Stimulated activated CD8-positive, alpha-beta memory T cell treated with anti-CD3 and anti-CD28 coated beads, Interleukin-7, amount 100 ng/mL, for 48 hours (primary cell): ENCODE data around the gene AKR1C8.
"Not testable (repeated sequence)": the region's sequence is repeated elsewhere in the genome, so short reads cannot be mapped to it uniquely, and the experiment has no call there.

ENCODE experiments used
- DNase-seq, 2 donors: peaks; one replicate each; pipeline ENCODE4 v3.0.0-alpha.2; 2020; ENCODE audit warnings: low read depth in 1 of 2; ENCODE audit errors: extremely low read depth in 1 of 2

Gene AKR1C8

GRCh38 chr10:5184987-5185775, at the start of gene AKR1C8:
Gene AKR1C8, minus strand, starts transcription at chr10:5185150. Its CDS starts 46 bp downstream, at chr10:5185104.
- DNase-seq = no peak

- no peak for DNase-seq
Measured at GRCh38 chr10:5234106-5234860, 49.3 kb upstream of the AKR1C8 start.

DNA sequence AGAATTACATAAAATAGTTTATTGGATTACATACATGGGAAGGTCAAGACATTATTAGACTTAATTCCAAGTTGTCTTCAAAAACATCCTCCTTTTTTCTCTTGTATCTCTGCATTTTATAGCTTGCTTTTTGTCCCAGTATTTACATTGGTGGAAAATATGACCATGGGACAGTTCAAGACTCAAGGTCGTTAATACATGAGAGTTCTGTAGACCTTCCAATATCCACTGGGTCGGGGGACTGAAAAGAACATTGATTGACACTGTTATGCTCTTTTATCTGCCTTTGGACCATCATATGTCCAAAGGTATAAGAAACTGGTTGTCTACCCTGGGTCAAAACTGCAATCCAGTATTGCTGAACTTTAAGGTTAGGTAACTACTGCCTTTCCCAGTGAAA, 48.4 kb upstream of the AKR1C8 start:
- DNase-seq = no peak

DNA sequence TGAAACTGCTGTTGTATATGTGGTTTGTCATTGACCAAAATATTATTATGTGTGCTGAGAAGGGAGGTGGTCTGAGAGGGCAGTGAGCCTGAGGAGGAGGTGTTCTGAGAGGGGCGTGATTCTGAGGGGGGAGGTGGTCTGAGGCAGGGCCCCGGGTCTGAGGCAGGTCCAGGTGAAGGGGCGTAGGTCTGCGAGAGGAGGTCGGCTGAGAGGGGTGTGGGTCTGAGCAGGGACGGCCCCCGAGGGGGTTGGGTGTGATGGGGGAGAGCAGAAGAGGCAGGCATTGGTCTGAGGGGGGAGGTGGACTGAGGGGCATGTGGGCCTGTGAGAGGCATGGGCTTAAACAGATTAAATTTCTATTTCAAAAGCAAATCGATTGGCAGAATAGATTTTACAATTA, 44.1 kb upstream of the AKR1C8 start:
- DNase-seq = no peak

GRCh38 chr10:5222942-5223341, 38.0 kb upstream of the AKR1C8 start:
- not testable (repeated sequence) for DNase-seq

- DNase-seq = no peak
Measured at GRCh38 chr10:5219262-5219661, 34.3 kb upstream of the AKR1C8 start.

GRCh38 chr10:5216801-5217200, 31.9 kb upstream of the AKR1C8 start:
- no peak for DNase-seq

GRCh38 chr10:5211696-5212536, 27.0 kb upstream of the AKR1C8 start:
- DNase-seq = no peak

DNA sequence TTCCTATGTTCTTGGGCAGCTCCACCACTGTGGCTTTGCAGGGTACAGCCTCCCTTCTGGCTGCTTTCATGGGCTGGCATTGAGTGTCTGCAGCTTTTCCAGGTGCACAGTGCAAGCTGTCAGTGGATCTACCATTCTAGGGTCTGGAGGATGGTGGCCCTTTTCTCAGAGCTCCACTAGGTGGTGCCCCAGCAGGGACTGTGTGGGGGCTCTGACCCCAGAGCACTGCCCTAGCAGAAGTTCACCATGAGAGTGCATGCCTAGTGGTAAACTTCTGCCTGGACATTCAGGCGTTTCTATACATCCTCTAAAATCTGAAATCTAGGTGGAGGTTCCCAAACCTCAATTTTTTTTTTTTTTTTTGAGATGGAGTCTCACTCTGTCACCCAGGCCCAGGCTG, 25.3 kb upstream of the AKR1C8 start:
- DNase-seq = not testable (repeated sequence)

- DNase-seq = not testable (repeated sequence)
Measured at GRCh38 chr10:5209776-5210175, 24.8 kb upstream of the AKR1C8 start.

- DNase-seq = no peak
Measured at GRCh38 chr10:5206799-5207198, 21.8 kb upstream of the AKR1C8 start.

GRCh38 chr10:5199398-5199797, 14.4 kb upstream of the AKR1C8 start:
- DNase-seq = no peak

DNA sequence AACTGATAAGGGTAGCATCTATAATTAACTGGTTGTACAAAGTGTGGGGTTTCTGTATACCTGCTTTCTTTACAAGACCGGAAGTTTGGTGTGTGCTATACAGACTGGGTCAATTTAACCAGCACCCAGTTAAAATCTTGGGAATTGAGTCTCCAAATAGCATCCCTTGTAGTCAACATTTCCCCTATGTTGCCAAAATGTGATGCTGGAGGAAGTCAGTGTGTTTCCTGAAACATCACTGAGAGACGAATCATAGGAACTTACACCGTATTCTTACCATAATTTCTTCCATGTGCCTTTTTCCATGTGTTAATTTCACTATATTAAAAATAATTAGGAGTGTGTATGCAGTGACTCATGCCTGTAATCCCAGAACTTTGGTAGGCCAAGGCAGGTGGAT, 13.4 kb upstream of the AKR1C8 start:
- no peak for DNase-seq

- no peak for DNase-seq
Measured at GRCh38 chr10:5196702-5197113, 11.8 kb upstream of the AKR1C8 start, which contains the start of gene AKR1C4. Gene AKR1C4, plus strand, starts transcription at chr10:5196837. Its CDS starts 31 bp downstream, at chr10:5196868.

DNA sequence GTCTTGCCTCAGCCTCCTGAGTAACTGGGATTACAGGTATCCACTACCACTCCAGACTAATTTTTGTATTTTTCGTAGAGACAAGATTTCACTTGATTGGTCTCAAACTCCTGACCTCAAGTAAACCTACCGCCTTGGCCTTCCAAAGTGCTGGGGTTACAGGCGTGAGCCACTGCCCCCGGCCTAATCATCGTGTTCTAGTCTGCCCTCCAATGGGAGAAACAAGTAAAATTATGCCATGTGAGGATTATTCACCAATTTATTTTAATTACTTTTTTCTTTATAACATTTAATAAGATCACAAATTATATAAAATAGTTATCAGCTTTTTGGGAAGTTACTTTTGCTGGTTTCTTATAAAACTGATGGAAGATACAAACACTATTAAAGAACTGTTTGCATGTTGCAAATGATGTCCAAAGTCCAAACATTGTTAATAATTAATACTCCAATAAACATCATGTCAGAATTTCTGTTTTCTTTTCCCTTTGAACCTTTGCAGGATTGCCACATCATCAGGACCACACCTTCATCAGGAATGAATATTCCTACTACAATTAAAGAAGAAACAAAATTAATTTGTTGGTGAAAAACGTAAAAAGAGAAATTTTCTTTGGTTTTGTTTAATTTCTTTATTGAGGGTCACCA, 10.9 kb upstream of the AKR1C8 start:
- no peak for DNase-seq

DNA sequence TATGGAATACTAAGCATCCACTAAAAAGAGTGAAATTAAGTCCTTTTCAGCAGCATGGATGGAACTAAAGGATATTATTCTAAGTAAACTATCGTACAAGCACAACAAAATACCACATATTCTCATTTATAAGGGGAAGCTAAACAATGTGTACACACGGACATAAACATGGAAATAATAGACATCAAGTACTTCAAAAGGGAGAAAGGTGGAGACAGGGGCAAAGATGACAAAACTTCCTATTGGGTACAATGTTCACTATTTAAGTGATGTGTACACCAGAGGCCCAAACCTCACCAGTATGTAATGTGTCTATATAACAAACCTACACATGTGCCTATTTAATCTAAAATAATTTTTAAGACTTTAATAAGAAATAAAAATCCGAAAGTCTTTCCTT, 9.5 kb upstream of the AKR1C8 start:
- DNase-seq = no peak

GRCh38 chr10:5188358-5188757, 3.4 kb upstream of the AKR1C8 start:
- DNase-seq = no peak

GRCh38 chr10:5187867-5188266, 2.9 kb upstream of the AKR1C8 start:
- no peak for DNase-seq

- no peak for DNase-seq
Measured at GRCh38 chr10:5183923-5184322, 1.0 kb downstream of the AKR1C8 start.

DNA sequence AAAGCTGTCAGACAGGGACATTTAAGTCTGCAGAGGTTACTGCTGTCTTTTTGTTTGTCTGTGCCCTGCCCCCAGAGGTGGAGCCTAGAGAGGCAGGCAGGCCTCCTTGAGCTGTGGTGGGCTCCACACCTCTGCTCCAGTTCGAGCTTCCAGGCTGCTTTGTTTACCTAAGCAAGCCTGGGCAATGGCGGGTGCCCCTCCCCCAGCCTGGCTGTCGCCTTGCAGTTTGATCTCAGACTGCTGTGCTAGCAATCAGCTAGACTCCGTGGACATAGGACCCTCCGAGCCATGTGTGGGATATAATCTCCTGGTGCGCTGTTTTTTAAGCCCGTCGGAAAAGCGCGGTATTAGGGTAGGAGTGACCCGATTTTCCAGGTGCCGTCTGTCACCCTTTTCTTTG, 4.4 kb downstream of the AKR1C8 start:
- not testable (repeated sequence) for DNase-seq

DNA sequence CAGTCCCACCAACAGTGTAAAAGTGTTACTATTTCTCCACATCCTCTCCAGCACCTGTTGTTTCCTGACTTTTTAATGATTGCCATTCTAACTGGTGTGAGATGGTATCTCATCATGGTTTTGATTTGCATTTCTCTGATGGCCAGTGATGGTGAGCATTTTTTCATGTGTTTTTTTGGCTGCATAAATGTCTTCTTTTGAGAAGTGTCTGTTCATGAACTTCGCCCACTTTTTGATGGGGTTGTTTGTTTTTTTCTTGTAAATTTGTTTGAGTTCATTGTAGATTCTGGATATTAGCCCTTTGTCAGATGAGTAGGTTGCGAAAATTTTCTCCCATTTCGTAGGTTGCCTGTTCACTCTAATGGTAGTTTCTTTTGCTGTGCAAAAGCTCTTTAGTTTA, 9.4 kb downstream of the AKR1C8 start:
- DNase-seq = not testable (repeated sequence)
